ENCODE data around the gene KLF4. TPM values are rescaled to one million over a fixed set of nuclear protein-coding genes. Genes with fewer than 3 reads are reported as not detected.

Gene KLF4
- total RNA-seq, 1 experiment from 2014 or later = 5.2 TPM

DNA sequence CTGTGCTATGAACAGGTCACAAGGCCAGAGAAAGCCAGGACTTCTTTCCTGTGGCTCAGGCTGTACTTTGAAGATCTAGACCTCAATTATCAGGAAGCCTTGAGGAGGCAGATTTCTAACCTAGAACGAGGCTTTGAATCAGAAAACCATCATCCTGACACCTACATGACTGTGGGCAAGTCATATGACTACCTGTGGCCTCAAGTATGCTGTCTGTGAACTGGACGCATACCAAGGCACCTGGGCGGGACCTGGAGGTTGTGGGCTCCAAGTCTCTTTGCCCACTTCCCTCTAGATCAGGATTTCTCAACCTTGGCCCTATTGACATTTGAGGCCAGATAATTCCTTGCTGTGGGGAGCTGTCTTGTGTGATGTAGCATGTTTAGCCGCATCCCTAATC is 42.5 kb downstream of the KLF4 start:
- DNase-seq (ENCODE audit: low read depth, low spot score) = no peak
- H3K27ac ChIP-seq (ENCODE audit: low read length) = no peak overlapping the region
- H3K9me3 ChIP-seq (ENCODE audit: control insufficient read depth, insufficient read depth, low read depth, low read length) = no peaks in the 10 kb centered on the region
- in situ Hi-C loops (cut with HindIII; ENCODE audit: low pct_unique_long_range_greater_than_20kb, low sequenced_read_pairs) = no loop called here
- no peaks in the 10 kb centered on the region for H3K4me1 ChIP-seq (ENCODE audit: control insufficient read depth, insufficient read depth, low read length)
- H3K36me3 ChIP-seq (ENCODE audit: control insufficient read depth, insufficient read depth, low read length) = no peaks in the 10 kb centered on the region
- intact Hi-C loops (cut with micrococcal nuclease; ENCODE audit: unreplicated experiment) = no loop called here
- H3K4me3 ChIP-seq (ENCODE audit: low read depth in 2 of 2, low read length in 2 of 2) = no peak overlapping the region
- CTCF ChIA-PET = no interaction called here
- H3K27me3 ChIP-seq (ENCODE audit: control insufficient read depth, insufficient read depth, low read length) = no peaks in the 10 kb centered on the region
- TF ChIP-seq REST (IDR thresholded peaks at IDR 0.05; ENCODE audit: insufficient read depth in 1 of 2, low read depth in 2 of 2, low read length in 1 of 2) (no peak), TCF7L2 (IDR thresholded peaks at IDR 0.05; ENCODE audit: low read depth, low read length) (no peak), POLR2AphosphoS5 (IDR thresholded peaks at IDR 0.05; ENCODE audit: low read depth, low read length) (no peak), SIN3A (IDR thresholded peaks at IDR 0.05; ENCODE audit: borderline replicate concordance, insufficient read depth, low read depth, low read length) (no peak)
- TF ChIP-seq, protein P1, sequence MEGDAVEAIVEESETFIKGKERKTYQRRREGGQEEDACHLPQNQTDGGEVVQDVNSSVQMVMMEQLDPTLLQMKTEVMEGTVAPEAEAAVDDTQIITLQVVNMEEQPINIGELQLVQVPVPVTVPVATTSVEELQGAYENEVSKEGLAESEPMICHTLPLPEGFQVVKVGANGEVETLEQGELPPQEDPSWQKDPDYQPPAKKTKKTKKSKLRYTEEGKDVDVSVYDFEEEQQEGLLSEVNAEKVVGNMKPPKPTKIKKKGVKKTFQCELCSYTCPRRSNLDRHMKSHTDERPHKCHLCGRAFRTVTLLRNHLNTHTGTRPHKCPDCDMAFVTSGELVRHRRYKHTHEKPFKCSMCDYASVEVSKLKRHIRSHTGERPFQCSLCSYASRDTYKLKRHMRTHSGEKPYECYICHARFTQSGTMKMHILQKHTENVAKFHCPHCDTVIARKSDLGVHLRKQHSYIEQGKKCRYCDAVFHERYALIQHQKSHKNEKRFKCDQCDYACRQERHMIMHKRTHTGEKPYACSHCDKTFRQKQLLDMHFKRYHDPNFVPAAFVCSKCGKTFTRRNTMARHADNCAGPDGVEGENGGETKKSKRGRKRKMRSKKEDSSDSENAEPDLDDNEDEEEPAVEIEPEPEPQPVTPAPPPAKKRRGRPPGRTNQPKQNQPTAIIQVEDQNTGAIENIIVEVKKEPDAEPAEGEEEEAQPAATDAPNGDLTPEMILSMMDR (IDR thresholded peaks at IDR 0.05) = no peak
- no peak for ATAC-seq
- POLR2A ChIA-PET = no interaction called here
- no TSS peak for BruUV-seq (replicated peaks)

DNA sequence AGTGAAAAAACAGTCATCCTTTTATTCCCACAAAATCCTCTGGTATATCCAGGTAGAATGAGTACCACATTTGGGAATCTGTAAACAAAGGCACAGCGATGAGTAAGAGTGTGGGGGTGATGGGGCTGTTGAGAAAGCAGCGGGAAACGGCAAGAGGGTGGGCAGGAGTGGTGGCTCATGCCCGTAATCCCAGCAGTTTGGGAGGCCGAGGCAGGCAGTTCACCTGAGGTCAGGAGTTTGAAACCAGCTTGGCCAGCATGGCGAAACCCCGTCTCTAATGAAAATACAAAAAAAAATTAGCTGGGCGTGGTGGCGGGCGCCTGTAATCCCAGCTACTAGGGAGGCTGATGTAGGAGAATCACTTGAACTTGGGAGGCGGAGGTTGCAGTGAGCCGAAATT is 43.1 kb downstream of the KLF4 start:
- Histone ChIP-seq H3K27me3 (ENCODE audit: control insufficient read depth, insufficient read depth, low read length) (no peaks in the 10 kb centered on the region), H3K36me3 (ENCODE audit: control insufficient read depth, insufficient read depth, low read length) (no peaks in the 10 kb centered on the region), H3K4me3 (ENCODE audit: low read depth in 2 of 2, low read length in 2 of 2) (no peak overlapping the region), H3K9me3 (ENCODE audit: control insufficient read depth, insufficient read depth, low read depth, low read length) (no peaks in the 10 kb centered on the region), H3K27ac (ENCODE audit: low read length) (no peak overlapping the region), H3K4me1 (ENCODE audit: control insufficient read depth, insufficient read depth, low read length) (no peaks in the 10 kb centered on the region)
- ChIA-PET POLR2A (no interaction called here), CTCF (no interaction called here)
- intact Hi-C loops (cut with micrococcal nuclease; ENCODE audit: unreplicated experiment) = no loop called here
- TF ChIP-seq TCF7L2 (IDR thresholded peaks at IDR 0.05; ENCODE audit: low read depth, low read length) = no peak
- no peak for TF ChIP-seq POLR2AphosphoS5 (IDR thresholded peaks at IDR 0.05; ENCODE audit: low read depth, low read length)
- no peak for TF ChIP-seq SIN3A (IDR thresholded peaks at IDR 0.05; ENCODE audit: borderline replicate concordance, insufficient read depth, low read depth, low read length)
- TF ChIP-seq, protein P1 (IDR thresholded peaks at IDR 0.05) = no peak
- no peak for TF ChIP-seq REST (IDR thresholded peaks at IDR 0.05; ENCODE audit: insufficient read depth in 1 of 2, low read depth in 2 of 2, low read length in 1 of 2)
- DNase-seq (ENCODE audit: low read depth, low spot score) = no peak
- no peak for ATAC-seq
- BruUV-seq (replicated peaks) = no TSS peak
- in situ Hi-C loops (cut with HindIII; ENCODE audit: low pct_unique_long_range_greater_than_20kb, low sequenced_read_pairs) = no loop called here

Data from Panc1 (cell line).